Measurements from ENCODE around the gene SACS.
"Not testable (repeated sequence)": the region's sequence is repeated elsewhere in the genome, so short reads cannot be mapped to it uniquely, and the experiment has no call there.

SACS gene

GRCh38 chr13:23357349-23357748 is 76.2 kb downstream of the SACS start:
- no peak for DNase-seq (ENCODE audit: low spot score)

GRCh38 chr13:23356368-23356767 is 77.1 kb downstream of the SACS start:
- peak; percentile 36 for DNase-seq (ENCODE audit: low spot score)

GRCh38 chr13:23354520-23354919 is 79.0 kb downstream of the SACS start:
- DNase-seq (ENCODE audit: low spot score), result no peak

GRCh38 chr13:23352161-23352560 is 81.3 kb downstream of the SACS start:
- DNase-seq (ENCODE audit: low spot score), result no peak

GRCh38 chr13:23350009-23350408 is 83.5 kb downstream of the SACS start:
- no peak for DNase-seq (ENCODE audit: low spot score)

GRCh38 chr13:23349161-23349897 is 84.2 kb downstream of the SACS start:
- DNase-seq (ENCODE audit: low spot score), result no peak

GRCh38 chr13:23348262-23349127 is 85.0 kb downstream of the SACS start:
- no peak for DNase-seq (ENCODE audit: low spot score)

- DNase-seq (ENCODE audit: low spot score), result no peak
Observed at GRCh38 chr13:23347601-23348000, 85.9 kb downstream of the SACS start.

GRCh38 chr13:23344931-23345595 is 88.4 kb downstream of the SACS start:
- DNase-seq (ENCODE audit: low spot score), result no peak

GRCh38 chr13:23339225-23339624 is 94.3 kb downstream of the SACS start:
- no peak for DNase-seq (ENCODE audit: low spot score)

- no peak for DNase-seq (ENCODE audit: low spot score)
Observed at GRCh38 chr13:23330356-23330755, 103.1 kb downstream of the SACS start.

GRCh38 chr13:23325191-23325590 is 108.3 kb downstream of the SACS start:
- no peak for DNase-seq (ENCODE audit: low spot score)

GRCh38 chr13:23323946-23324709 is 109.4 kb downstream of the SACS start:
- no peak for DNase-seq (ENCODE audit: low spot score)

GRCh38 chr13:23322353-23323336 is 110.9 kb downstream of the SACS start:
- no peak for DNase-seq (ENCODE audit: low spot score)

- DNase-seq (ENCODE audit: low spot score), result no peak
Observed at GRCh38 chr13:23321535-23322241, 111.8 kb downstream of the SACS start.

GRCh38 chr13:23320926-23321534 is 112.5 kb downstream of the SACS start:
- no peak for DNase-seq (ENCODE audit: low spot score)

GRCh38 chr13:23319883-23320224 is 113.6 kb downstream of the SACS start:
- DNase-seq (ENCODE audit: low spot score), result no peak

GRCh38 chr13:23314837-23315236 is 118.7 kb downstream of the SACS start:
- not testable (repeated sequence) for DNase-seq (ENCODE audit: low spot score)

- DNase-seq (ENCODE audit: low spot score), result no peak
Observed at GRCh38 chr13:23292586-23292985, 140.9 kb downstream of the SACS start.

Data from SK-N-DZ (cell line).